NB4 (cell line): ENCODE data around the gene DEAF1.

Experiments
- CTCF ChIP-seq: IDR thresholded peaks from one replicate; pipeline ENCODE4 v1.5.1; 2012; ENCODE audit warnings: low read depth, low read length
- MYC ChIP-seq: IDR thresholded peaks from 2 replicates; pipeline ENCODE4 v1.6.1; 2011; ENCODE audit warnings: low read depth, low read length
- POLR2A ChIP-seq: IDR thresholded peaks from 2 replicates; pipeline ENCODE4 v1.6.1; 2011; ENCODE audit warnings: mild to moderate bottlenecking; ENCODE audit not compliant: insufficient read length; ENCODE audit errors: extremely low read depth
- TF ChIP-seq, protein P1 (sequence below): IDR thresholded peaks from 2 replicates; pipeline ENCODE4 v1.6.1; 2011; ENCODE audit warnings: low read depth, low read length

GRCh38 chr11:705646-706438 lies 10.8 kb upstream of the DEAF1 start, which contains the start of gene EPS8L2:
- no peak for TF ChIP-seq CTCF
- no peak for TF ChIP-seq POLR2A
- TF ChIP-seq MYC: no peak
- TF ChIP-seq, protein P1, sequence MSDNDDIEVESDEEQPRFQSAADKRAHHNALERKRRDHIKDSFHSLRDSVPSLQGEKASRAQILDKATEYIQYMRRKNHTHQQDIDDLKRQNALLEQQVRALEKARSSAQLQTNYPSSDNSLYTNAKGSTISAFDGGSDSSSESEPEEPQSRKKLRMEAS: no peak
